ENCODE results near the gene GDF2. TPM values are rescaled to one million over a fixed set of nuclear protein-coding genes. Genes with fewer than 3 reads are reported as not detected.

The GDF2 gene
- total RNA-seq, 1 donor from 2014 or later: not detected

DNA sequence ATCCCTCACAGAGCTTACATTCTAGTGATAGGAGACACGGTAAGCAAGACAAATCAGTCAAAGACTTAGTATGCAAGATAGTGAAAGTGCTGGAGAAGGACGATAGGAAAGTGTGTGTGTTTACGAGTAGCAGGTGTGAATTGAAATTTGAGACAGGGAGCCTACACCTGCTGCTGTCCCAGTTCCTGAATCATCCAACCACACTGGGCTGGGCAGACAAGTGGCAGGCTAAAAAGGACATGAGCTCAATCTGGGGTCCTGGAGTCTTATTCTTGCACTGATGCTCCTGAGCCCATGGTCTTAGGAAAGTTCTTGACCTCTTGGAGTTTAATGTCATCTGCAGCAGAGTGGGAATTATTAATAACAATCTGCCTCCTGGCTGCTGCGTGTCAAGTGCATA is 42.1 kb downstream of the GDF2 start:
- Mint-ChIP-seq H3K27ac (no peak overlapping the region), H3K27me3 (peaks cover 20% of the 10 kb centered on the region)
- TF ChIP-seq, protein P1, sequence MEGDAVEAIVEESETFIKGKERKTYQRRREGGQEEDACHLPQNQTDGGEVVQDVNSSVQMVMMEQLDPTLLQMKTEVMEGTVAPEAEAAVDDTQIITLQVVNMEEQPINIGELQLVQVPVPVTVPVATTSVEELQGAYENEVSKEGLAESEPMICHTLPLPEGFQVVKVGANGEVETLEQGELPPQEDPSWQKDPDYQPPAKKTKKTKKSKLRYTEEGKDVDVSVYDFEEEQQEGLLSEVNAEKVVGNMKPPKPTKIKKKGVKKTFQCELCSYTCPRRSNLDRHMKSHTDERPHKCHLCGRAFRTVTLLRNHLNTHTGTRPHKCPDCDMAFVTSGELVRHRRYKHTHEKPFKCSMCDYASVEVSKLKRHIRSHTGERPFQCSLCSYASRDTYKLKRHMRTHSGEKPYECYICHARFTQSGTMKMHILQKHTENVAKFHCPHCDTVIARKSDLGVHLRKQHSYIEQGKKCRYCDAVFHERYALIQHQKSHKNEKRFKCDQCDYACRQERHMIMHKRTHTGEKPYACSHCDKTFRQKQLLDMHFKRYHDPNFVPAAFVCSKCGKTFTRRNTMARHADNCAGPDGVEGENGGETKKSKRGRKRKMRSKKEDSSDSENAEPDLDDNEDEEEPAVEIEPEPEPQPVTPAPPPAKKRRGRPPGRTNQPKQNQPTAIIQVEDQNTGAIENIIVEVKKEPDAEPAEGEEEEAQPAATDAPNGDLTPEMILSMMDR (IDR thresholded peaks at IDR 0.05; ENCODE audit: unreplicated experiment): no peak

DNA sequence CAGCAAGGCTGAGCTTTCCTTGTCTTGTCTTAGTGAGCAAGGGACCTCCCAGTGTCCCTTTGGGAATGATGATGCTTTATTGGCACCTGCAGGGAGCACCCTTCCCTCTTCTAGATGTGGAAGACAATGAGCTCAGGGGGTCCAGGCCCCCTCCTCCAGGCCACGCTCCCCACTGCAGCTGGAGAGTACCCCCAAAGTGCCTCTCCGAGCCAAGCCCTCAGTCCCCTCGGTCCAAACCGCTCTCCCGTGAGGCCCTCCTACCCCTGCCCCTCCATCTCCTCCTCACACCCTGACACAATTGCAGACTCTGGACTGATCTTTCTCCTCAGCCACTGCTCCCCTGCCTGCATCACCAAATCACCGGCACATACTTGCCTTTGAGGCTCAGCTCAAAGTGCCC is 42.7 kb downstream of the GDF2 start:
- Mint-ChIP-seq H3K27ac (no peak overlapping the region), H3K9me3 (ENCODE audit: low read depth) (no peaks in the 10 kb centered on the region), H3K27me3 (peaks cover 24% of the 10 kb centered on the region), H3K36me3 (ENCODE audit: insufficient read depth) (no peaks in the 10 kb centered on the region), H3K4me1 (ENCODE audit: low read depth) (peaks cover 4% of the 10 kb centered on the region), H3K4me3 (ENCODE audit: low read depth) (no peak overlapping the region)
- DNase-seq (ENCODE audit: low spot score, unreplicated experiment): no peak
- TF ChIP-seq, protein P1 (IDR thresholded peaks at IDR 0.05; ENCODE audit: unreplicated experiment): no peak

More for the DNA sequence above, 42.1 kb downstream of the GDF2 start:
- H3K4me3 Mint-ChIP-seq (ENCODE audit: low read depth): no peak overlapping the region
- peaks cover 4% of the 10 kb centered on the region for H3K4me1 Mint-ChIP-seq (ENCODE audit: low read depth)
- no peaks in the 10 kb centered on the region for H3K36me3 Mint-ChIP-seq (ENCODE audit: insufficient read depth)
- no peaks in the 10 kb centered on the region for H3K9me3 Mint-ChIP-seq (ENCODE audit: low read depth)
- no peak for DNase-seq (ENCODE audit: low spot score, unreplicated experiment)

DNA sequence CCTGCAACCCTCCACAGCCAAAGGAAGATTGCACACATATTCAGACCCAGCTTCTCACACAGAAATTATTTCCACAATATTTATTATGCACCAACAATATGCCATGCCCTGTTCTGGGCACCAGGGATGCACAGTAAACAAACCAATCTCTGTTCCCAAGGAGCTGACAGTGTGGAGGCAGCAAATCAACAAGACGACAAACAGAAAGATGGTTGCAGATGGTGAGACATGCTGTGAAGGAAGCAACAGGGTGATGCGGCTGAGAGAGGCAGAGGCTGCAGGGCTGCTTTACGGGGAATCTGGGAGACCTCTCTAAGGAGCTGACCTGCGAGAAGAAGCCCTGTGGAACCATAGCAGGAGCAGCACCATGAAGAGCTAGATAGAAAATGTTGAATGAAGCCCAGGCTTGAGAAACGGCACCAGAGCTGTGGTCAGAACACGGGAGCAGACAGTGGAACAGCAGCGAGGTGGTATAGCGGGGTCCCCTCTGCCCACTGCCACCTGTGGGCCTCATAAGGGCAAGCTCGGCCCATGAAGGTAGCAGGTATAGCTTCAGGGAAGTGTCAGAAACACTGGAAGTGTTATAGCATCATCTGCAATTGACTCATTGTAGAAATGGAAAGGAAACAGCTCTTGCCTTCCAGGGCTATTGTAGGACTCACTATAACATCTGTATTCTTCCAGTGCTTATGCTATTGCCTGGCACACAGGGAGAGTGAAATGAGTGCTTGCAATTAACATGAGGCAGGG is 43.4 kb downstream of the GDF2 start:
- Mint-ChIP-seq H3K9me3 (ENCODE audit: low read depth) (no peaks in the 10 kb centered on the region), H3K4me1 (ENCODE audit: low read depth) (peaks cover 4% of the 10 kb centered on the region), H3K4me3 (ENCODE audit: low read depth) (no peak overlapping the region), H3K27me3 (peaks cover 24% of the 10 kb centered on the region), H3K27ac (no peak overlapping the region), H3K36me3 (ENCODE audit: insufficient read depth) (no peaks in the 10 kb centered on the region)
- TF ChIP-seq, protein P1 (IDR thresholded peaks at IDR 0.05; ENCODE audit: unreplicated experiment): no peak
- no peak for DNase-seq (ENCODE audit: low spot score, unreplicated experiment)

DNA sequence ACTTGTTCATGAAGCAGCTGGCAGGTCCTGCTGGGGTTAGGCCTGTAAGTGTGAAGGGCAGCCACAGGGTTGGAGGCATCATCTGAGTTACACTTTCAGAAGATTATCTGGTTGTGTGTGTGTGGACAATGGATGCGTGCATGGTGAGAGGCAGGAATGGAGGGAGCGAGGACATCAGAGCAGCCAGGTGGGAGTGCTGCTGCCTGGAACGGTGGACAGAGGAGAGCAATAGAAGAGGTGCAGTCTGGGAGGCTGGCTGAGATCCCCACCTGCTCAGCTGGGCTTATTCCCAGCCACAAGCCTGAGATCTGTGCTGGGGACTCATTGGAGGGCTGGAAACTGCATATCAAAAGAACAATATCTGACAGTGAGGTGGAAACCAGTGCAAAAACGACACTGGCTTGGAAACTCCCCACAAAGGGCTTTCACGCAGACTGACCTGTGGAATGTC is 44.0 kb downstream of the GDF2 start:
- no peak overlapping the region for H3K4me3 Mint-ChIP-seq (ENCODE audit: low read depth)
- H3K9me3 Mint-ChIP-seq (ENCODE audit: low read depth): no peaks in the 10 kb centered on the region
- H3K4me1 Mint-ChIP-seq (ENCODE audit: low read depth): peaks cover 4% of the 10 kb centered on the region
- H3K27ac Mint-ChIP-seq: no peak overlapping the region
- no peak for DNase-seq (ENCODE audit: low spot score, unreplicated experiment)
- peaks cover 24% of the 10 kb centered on the region for H3K27me3 Mint-ChIP-seq
- TF ChIP-seq, protein P1 (IDR thresholded peaks at IDR 0.05; ENCODE audit: unreplicated experiment): no peak
- no peaks in the 10 kb centered on the region for H3K36me3 Mint-ChIP-seq (ENCODE audit: insufficient read depth)

DNA sequence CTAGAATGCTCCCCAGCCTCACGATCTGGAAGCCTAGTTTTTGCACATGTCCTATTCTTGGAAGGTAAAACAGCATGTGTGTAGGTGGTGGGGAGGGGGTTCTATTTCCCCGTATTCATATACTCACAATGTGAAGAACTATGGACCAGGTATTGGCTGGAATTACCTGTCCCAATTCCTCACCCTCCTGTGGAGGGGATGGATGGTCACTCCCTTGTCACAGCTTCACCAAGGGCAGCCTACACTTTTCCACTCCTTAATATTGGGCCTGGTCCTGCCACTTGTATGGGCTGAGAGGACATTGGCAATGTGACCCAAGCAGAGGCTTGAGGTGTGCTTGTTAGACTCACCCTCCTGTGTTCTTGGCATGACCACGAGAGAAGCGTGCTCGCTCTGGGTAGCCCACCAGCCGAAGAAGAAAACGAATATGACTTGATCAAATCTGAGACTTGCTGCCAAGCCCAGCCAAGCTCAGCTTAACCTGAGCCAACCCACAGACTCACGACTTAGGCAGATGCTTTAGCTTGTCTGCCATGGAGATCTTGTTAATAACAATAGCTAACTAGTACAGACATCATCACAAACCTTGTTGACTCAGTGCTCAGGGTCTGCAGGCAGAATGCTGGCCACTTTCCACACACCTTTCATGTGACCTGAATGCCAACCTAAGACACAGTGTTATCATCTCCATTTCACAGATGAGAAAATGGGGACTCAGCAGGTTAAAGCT is 44.6 kb downstream of the GDF2 start:
- no peaks in the 10 kb centered on the region for H3K36me3 Mint-ChIP-seq (ENCODE audit: insufficient read depth)
- H3K27ac Mint-ChIP-seq: no peak overlapping the region
- TF ChIP-seq, protein P1 (IDR thresholded peaks at IDR 0.05; ENCODE audit: unreplicated experiment): no peak
- peaks cover 24% of the 10 kb centered on the region for H3K27me3 Mint-ChIP-seq
- no peak for DNase-seq (ENCODE audit: low spot score, unreplicated experiment)
- no peaks in the 10 kb centered on the region for H3K9me3 Mint-ChIP-seq (ENCODE audit: low read depth)
- no peak overlapping the region for H3K4me3 Mint-ChIP-seq (ENCODE audit: low read depth)
- peaks cover 4% of the 10 kb centered on the region for H3K4me1 Mint-ChIP-seq (ENCODE audit: low read depth)
